COLO668 (cell line): ENCODE results near the gene TMEM154.

Source experiments
- DNase-seq: peaks from one replicate; lab custom pipeline; 2025; ENCODE audit not compliant: unreplicated experiment; lab: John Stamatoyannopoulos, UW

Gene TMEM154

GRCh38 chr4:152598454-152598853, 81.3 kb downstream of the TMEM154 start:
- no peak for DNase-seq

- peak; percentile 74 for DNase-seq
Observed at GRCh38 chr4:152594978-152595925, 84.5 kb downstream of the TMEM154 start.

GRCh38 chr4:152594057-152594456, 85.7 kb downstream of the TMEM154 start:
- no peak for DNase-seq

- DNase-seq, result no peak
Observed at GRCh38 chr4:152591876-152592275, 87.9 kb downstream of the TMEM154 start.

GRCh38 chr4:152591396-152591795, 88.4 kb downstream of the TMEM154 start:
- DNase-seq, result peak; percentile 46

GRCh38 chr4:152590179-152591031, 89.4 kb downstream of the TMEM154 start:
- no peak for DNase-seq

- DNase-seq, result no peak
Observed at GRCh38 chr4:152588869-152589268, 90.9 kb downstream of the TMEM154 start.

GRCh38 chr4:152587127-152587526, 92.7 kb downstream of the TMEM154 start:
- no peak for DNase-seq

GRCh38 chr4:152586668-152587067, 93.1 kb downstream of the TMEM154 start:
- DNase-seq, result no peak

GRCh38 chr4:152585023-152585441, 94.8 kb downstream of the TMEM154 start:
- no peak for DNase-seq

GRCh38 chr4:152581536-152582160, 98.1 kb downstream of the TMEM154 start:
- DNase-seq, result no peak

GRCh38 chr4:152579916-152580315, 99.9 kb downstream of the TMEM154 start:
- DNase-seq, result no peak

- no peak for DNase-seq
Observed at GRCh38 chr4:152579107-152579764, 100.6 kb downstream of the TMEM154 start.

GRCh38 chr4:152578670-152579069, 101.1 kb downstream of the TMEM154 start:
- no peak for DNase-seq

GRCh38 chr4:152577708-152578396, 101.9 kb downstream of the TMEM154 start:
- no peak for DNase-seq

- no peak for DNase-seq
Observed at GRCh38 chr4:152575533-152575932, 104.3 kb downstream of the TMEM154 start.

- no peak for DNase-seq
Observed at GRCh38 chr4:152573861-152574260, 105.9 kb downstream of the TMEM154 start.

GRCh38 chr4:152572417-152573086, 107.2 kb downstream of the TMEM154 start:
- no peak for DNase-seq

GRCh38 chr4:152571770-152572169, 108.0 kb downstream of the TMEM154 start:
- no peak for DNase-seq

GRCh38 chr4:152571296-152571695, 108.5 kb downstream of the TMEM154 start:
- no peak for DNase-seq
